Lower leg skin (tissue), 4 donors: ENCODE measurements around the gene IL17RB. TPM values are rescaled to one million over a fixed set of nuclear protein-coding genes. Genes with fewer than 3 reads are reported as not detected.

Experiments
- DNase-seq, 2 donors: peaks; one replicate each; pipeline ENCODE4 v3.0.0-alpha.2; 2019; ENCODE audit warnings: low spot score in 2 of 2
- H3K4me3 ChIP-seq: fragments of 200-600 bp; sonication (generic); 2 replicates; pipeline ENCODE4 v1.5.1; 2017; ENCODE audit warnings: mild to moderate bottlenecking, low read depth; ENCODE audit not compliant: poor library complexity, severe bottlenecking
- POLR2A ChIP-seq, 2 donors: fragments of 450-650 bp; IDR thresholded peaks; one replicate each; pipeline ENCODE4 v1.6.1; 2016 to 2017; ENCODE audit warnings: antibody characterized with exemption in 2 of 2, mild to moderate bottlenecking in 1 of 2, moderate library complexity in 1 of 2
- WGBS, 2 donors: methylation state at CpG; one replicate each; pipeline ENCODE4 v1.1.5; 2018; 5-methylcytosine and 5-hydroxymethylcytosine counted together
- intact Hi-C: fragments of 100-400 bp; cut with DNase I; formaldehyde crosslinking; loops from one replicate; pipeline ENCODE4 v1.15.0; 2023; ENCODE audit warnings: low total_unique reads
- total RNA-seq, 4 donors: library from RNA; depleted of rRNA; stranded (reverse); fragments of >200 nt; gene quantifications; one replicate each; pipeline ENCODE4 v1.1.0, GENCODE V29; 2016
- TF ChIP-seq, protein P1 (sequence below), 3 donors: fragments of 450-650 bp; IDR thresholded peaks; one replicate each; pipeline ENCODE4 v1.5.1; 2016; ENCODE audit warnings: antibody characterized with exemption in 3 of 3, mild to moderate bottlenecking in 3 of 3, moderate library complexity in 2 of 3

The IL17RB gene
- total RNA-seq, 4 donors from 2014 or later = 0.63 to 1.9 (median 0.81) TPM; not detected in 1

DNA sequence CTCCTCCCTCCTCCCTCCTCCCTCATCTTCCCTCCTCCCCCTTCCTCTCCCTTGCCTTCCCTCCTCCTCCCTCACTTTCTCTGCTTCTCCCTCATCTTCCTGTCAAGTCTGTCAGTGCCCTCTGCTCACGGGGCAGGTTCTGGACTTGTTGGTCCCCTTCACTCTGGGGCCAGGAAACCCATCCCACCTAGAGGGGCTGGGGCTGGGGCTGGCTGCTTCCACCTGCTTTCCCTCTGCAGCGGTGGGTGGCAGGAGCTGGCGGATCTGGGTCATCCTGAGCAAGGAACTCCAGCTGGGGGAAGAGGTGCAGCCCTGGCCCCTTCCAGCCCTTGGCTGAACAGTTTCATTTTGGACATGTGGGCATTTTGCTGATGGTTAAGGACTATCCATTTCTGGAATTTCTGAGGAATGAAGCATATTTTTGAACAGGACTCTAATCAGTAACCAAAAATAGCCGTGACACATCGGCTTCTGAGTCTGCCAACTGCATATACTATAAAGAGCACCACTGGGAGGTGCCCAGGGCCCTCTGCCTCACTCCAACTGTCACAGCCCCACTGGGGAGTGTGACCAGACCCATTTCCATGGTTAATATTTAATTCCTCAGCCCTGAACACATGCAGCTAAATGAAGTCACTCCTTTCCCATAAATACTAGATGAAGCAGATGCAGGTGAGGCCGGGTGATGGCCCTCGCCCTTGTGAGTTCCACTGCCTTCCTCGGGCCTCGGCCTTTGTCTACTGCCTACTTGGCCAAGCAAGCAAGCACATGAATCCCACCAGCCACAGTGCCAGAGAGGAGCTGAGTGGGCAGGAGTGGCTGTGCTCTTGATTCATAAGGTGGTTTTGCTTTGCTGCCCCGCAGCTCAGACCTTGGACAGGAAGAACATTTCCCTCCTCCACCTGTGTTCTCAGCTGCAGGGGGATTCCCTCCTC, 39.9 kb upstream of the IL17RB start:
- intact Hi-C loops = no loop called here
- TF ChIP-seq, protein P1, sequence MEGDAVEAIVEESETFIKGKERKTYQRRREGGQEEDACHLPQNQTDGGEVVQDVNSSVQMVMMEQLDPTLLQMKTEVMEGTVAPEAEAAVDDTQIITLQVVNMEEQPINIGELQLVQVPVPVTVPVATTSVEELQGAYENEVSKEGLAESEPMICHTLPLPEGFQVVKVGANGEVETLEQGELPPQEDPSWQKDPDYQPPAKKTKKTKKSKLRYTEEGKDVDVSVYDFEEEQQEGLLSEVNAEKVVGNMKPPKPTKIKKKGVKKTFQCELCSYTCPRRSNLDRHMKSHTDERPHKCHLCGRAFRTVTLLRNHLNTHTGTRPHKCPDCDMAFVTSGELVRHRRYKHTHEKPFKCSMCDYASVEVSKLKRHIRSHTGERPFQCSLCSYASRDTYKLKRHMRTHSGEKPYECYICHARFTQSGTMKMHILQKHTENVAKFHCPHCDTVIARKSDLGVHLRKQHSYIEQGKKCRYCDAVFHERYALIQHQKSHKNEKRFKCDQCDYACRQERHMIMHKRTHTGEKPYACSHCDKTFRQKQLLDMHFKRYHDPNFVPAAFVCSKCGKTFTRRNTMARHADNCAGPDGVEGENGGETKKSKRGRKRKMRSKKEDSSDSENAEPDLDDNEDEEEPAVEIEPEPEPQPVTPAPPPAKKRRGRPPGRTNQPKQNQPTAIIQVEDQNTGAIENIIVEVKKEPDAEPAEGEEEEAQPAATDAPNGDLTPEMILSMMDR (IDR thresholded peaks at IDR 0.05) = no peak
- DNase-seq = peak in 1 of 2 donors; percentile 83
- WGBS, 2 donors = 70 to 77% methylated on average over 10 of the region's 10 CpGs
- no peak overlapping the region for H3K4me3 ChIP-seq

DNA sequence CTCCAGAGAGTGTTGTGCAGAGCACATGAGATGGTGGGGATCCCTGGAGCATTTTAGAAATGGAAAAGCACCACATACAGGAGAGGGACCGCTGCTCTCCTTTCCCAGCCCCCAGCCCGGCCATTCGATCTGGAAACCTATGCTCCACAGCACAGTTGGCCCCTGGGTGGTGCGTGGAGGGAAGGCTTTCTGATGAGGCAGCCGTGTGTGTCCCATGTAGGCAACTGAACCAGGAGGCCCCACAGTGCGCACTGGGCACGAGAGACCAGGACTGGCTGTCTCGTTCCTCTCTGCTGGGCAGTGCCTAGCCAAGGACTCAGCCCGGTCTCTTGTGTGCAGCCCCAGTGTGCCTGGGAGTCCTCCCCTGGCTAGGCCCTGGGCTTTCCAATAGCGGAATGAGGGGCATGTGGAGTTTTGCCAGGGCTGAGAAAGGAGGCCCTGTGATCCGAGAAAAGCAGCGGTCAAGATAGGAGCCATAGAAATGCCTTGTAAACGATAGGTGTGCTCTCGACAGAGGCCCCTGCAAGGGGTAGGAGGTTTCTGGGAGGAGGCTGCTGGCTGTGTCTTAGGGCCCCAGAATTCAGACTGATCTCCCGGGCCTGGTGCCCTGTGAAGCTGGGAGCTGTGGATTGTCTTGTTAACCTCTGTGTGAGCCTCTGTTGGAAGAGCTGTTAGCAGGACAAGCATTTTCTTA, 39.1 kb upstream of the IL17RB start:
- WGBS, 2 donors = 91 to 94% methylated on average over 15 of the region's 15 CpGs
- TF ChIP-seq, protein P1 (IDR thresholded peaks at IDR 0.05) = no peak
- TF ChIP-seq POLR2A (IDR thresholded peaks at IDR 0.05) = no peak
- intact Hi-C loops = no loop called here
- H3K4me3 ChIP-seq = no peak overlapping the region
- peak in 1 of 2 donors; percentile 49 for DNase-seq

DNA sequence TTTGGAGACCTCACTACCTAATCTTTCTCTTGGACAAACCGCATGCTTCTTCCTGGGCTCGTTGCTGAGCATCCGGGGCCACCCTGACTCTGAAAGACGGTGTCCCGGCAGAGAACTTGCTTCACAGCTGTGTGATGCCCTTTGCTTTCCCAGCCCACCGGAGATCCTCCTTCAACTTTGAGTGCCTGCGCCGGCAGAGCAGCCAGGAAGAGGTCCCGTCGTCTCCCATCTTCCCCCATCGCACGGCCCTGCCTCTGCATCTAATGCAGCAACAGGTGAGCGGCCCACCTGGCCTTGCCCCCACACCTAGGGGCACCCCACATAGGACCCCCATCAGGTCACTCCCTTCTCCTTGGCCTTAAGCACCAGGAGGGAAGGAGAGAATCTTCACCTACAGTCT, 37.9 kb upstream of the IL17RB start:
- TF ChIP-seq, protein P1 (IDR thresholded peaks at IDR 0.05) = no peak
- TF ChIP-seq POLR2A (IDR thresholded peaks at IDR 0.05) = no peak
- intact Hi-C loops = no loop called here
- no peak overlapping the region for H3K4me3 ChIP-seq
- WGBS, 2 donors = 91 to 96% methylated on average over 13 of the region's 13 CpGs
- peak in 1 of 2 donors; percentile 43 for DNase-seq

DNA sequence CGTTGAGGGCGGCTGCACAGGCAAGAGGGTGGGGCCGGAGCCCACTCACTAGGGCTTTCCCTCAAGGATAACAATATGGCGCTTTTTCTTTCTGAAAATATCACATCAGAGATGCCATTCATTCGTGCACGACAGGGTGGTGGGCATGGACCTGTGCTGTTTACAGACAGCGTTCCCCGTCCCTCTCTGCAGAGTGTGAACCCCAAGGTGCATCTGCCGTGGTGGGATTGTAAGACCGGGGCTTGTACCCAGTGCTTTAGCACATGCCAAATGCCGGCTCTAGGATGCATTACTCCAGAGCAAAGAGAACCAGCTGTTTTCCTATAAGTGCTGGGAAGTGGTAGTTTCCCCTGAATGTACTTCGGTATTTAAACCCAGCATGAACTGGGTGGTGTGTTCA, 37.1 kb upstream of the IL17RB start:
- DNase-seq = peak in 1 of 2 donors; percentile 64
- H3K4me3 ChIP-seq = no peak overlapping the region
- intact Hi-C loops = no loop called here
- WGBS, 2 donors = 80 to 86% methylated on average over 12 of the region's 12 CpGs
- TF ChIP-seq, protein P1 (IDR thresholded peaks at IDR 0.05) = no peak
- TF ChIP-seq POLR2A (IDR thresholded peaks at IDR 0.05) = no peak

DNA sequence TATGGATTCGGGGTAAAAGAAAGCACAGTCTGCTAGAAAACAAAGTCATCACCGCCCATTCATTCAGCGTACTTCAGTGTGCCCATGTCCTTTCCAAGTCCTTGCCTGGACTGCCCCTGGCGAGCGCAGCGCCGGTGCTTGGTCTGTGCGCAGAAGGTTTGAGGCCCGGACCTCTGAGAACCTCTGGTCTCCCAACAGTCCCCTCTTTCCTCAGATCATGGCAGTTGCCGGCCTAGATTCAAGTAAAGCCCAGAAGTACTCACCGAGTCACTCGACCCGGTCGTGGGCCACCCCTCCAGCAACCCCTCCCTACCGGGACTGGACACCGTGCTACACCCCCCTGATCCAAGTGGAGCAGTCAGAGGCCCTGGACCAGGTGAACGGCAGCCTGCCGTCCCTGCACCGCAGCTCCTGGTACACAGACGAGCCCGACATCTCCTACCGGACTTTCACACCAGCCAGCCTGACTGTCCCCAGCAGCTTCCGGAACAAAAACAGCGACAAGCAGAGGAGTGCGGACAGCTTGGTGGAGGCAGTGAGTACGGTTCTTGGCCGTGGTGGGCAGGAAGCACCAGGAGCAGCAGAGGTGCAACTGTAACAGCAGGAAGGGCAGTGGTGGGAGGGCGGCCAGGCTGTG, 36.5 kb upstream of the IL17RB start:
- no peak overlapping the region for H3K4me3 ChIP-seq
- intact Hi-C loops = no loop called here
- 83 to 92% methylated on average over 26 to 28 of the region's 28 CpGs for WGBS, 2 donors
- DNase-seq = peak in 1 of 2 donors; percentile 83
- TF ChIP-seq, protein P1 (IDR thresholded peaks at IDR 0.05) = no peak
- no peak for TF ChIP-seq POLR2A (IDR thresholded peaks at IDR 0.05)
